ENCODE measurements around the gene ESD. TPM values are rescaled to one million over a fixed set of nuclear protein-coding genes. Genes with fewer than 3 reads are reported as not detected.

ESD gene
- total RNA-seq, 1 experiment from 2014 or later = 73.2 TPM

DNA sequence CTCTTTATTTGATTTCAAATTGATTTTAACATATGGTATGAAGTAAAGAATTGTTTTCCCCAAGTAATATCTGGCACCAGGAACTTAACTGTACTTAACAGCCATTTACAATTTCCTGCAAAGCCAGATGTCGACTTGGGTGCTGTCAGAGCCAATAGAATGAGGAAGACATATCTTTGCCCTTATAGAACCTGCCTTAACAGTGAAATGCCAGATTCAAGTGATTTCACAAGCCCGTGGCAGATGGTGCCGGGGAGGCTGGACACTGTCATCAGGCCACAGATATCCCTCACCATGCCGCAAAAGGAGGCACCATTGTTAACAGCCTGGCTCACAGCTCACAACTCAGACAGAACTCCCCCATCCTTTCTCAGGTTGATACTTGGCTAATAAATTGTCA lies 48.7 kb downstream of the ESD start:
- no peak for TF ChIP-seq EZH2phosphoT487 (IDR thresholded peaks at IDR 0.05; ENCODE audit: borderline replicate concordance, low read length)
- TF ChIP-seq EZH2 (IDR thresholded peaks at IDR 0.05; ENCODE audit: low read length, unreplicated experiment) = no peak
- TF ChIP-seq, protein P1, sequence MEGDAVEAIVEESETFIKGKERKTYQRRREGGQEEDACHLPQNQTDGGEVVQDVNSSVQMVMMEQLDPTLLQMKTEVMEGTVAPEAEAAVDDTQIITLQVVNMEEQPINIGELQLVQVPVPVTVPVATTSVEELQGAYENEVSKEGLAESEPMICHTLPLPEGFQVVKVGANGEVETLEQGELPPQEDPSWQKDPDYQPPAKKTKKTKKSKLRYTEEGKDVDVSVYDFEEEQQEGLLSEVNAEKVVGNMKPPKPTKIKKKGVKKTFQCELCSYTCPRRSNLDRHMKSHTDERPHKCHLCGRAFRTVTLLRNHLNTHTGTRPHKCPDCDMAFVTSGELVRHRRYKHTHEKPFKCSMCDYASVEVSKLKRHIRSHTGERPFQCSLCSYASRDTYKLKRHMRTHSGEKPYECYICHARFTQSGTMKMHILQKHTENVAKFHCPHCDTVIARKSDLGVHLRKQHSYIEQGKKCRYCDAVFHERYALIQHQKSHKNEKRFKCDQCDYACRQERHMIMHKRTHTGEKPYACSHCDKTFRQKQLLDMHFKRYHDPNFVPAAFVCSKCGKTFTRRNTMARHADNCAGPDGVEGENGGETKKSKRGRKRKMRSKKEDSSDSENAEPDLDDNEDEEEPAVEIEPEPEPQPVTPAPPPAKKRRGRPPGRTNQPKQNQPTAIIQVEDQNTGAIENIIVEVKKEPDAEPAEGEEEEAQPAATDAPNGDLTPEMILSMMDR (conservative IDR thresholded peaks at IDR 0.05; ENCODE audit: low read depth, low read length) = no peak
- intact Hi-C loops (cut with micrococcal nuclease) = no loop called here
- no peaks in the 10 kb centered on the region for H4K20me1 ChIP-seq (ENCODE audit: low read length)
- no peak for DNase-seq
- H3K4me2 ChIP-seq (ENCODE audit: low read length) = no peak overlapping the region
- ChIA-PET CTCF (no interaction called here), POLR2A (ENCODE audit: unreplicated experiment) (no interaction called here)
- H3K4me3 ChIP-seq (ENCODE audit: low read length) = no peak overlapping the region
- H3F3A ChIP-seq (ENCODE audit: low read length, unreplicated experiment) = no peaks in the 10 kb centered on the region
- no peak overlapping the region for H3K9ac ChIP-seq (ENCODE audit: low read length)
- no peaks in the 10 kb centered on the region for H3K4me1 ChIP-seq (ENCODE audit: insufficient read depth, low read length)
- H2AFZ ChIP-seq (ENCODE audit: low read length) = no peak overlapping the region
- no peaks in the 10 kb centered on the region for H3K36me3 ChIP-seq (ENCODE audit: low read depth, low read length)
- no peaks in the 10 kb centered on the region for H3K79me2 ChIP-seq (ENCODE audit: low read length)
- no peaks in the 10 kb centered on the region for H3K9me2 ChIP-seq (replicated peaks; ENCODE audit: low read length)
- no peaks in the 10 kb centered on the region for H3K9me3 ChIP-seq (ENCODE audit: low read length)
- no peak overlapping the region for H3K27ac ChIP-seq (ENCODE audit: low read length)
- H3K27me3 ChIP-seq (ENCODE audit: low read length) = no peaks in the 10 kb centered on the region
- ATAC-seq = no peak
- BruUV-seq (replicated peaks) = no TSS peak

DNA sequence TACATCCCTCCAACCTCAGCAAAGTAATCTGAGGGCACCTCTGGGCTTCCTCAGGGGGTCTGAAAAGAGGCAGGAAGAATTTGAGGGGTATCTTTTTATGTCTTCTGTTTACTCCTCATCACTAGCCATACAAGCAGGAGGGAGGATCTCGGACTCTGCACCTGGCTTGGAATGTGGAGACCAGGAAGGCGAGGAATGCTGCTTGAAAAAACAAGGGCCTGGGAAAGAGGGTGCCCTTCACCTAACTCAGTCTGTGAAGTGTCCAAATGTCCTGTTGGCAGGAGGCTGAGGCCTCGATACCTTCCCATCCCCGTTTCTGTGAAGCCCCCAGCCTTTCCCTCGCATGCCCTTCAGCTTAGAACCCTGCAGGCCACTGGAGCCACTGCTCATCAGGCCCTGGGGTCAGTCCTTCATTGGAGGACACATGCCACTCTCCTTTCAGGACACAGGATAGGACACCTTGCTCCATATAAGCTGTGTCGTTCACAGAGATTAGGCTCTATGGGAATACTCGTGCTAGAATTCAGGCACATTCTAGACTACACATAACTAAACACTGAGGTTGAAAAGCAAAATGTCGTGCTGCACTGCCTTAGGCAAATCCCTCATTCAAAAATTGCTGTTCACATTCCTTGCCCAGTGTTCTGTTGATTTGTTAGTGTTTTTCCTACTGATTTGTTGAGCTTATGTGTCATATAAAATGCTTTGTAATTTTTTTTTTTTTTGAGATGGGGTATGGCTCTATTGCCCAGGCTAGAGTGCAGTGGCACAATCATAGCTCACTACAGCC lies 49.7 kb downstream of the ESD start:
- H3K4me2 ChIP-seq (ENCODE audit: low read length) = no peak overlapping the region
- ATAC-seq = no peak
- ChIA-PET CTCF (no interaction called here), POLR2A (ENCODE audit: unreplicated experiment) (no interaction called here)
- TF ChIP-seq EZH2phosphoT487 (IDR thresholded peaks at IDR 0.05; ENCODE audit: borderline replicate concordance, low read length) (no peak), EZH2 (IDR thresholded peaks at IDR 0.05; ENCODE audit: low read length, unreplicated experiment) (no peak)
- TF ChIP-seq, protein P1 (conservative IDR thresholded peaks at IDR 0.05; ENCODE audit: low read depth, low read length) = no peak
- no TSS peak for BruUV-seq (replicated peaks)
- H3F3A ChIP-seq (ENCODE audit: low read length, unreplicated experiment) = no peaks in the 10 kb centered on the region
- no peaks in the 10 kb centered on the region for H3K9me3 ChIP-seq (ENCODE audit: low read length)
- no peaks in the 10 kb centered on the region for H3K36me3 ChIP-seq (ENCODE audit: low read depth, low read length)
- no peak for DNase-seq
- H3K4me1 ChIP-seq (ENCODE audit: insufficient read depth, low read length) = no peaks in the 10 kb centered on the region
- H3K27ac ChIP-seq (ENCODE audit: low read length) = no peak overlapping the region
- no peak overlapping the region for H3K9ac ChIP-seq (ENCODE audit: low read length)
- no peaks in the 10 kb centered on the region for H3K9me2 ChIP-seq (replicated peaks; ENCODE audit: low read length)
- H3K79me2 ChIP-seq (ENCODE audit: low read length) = no peaks in the 10 kb centered on the region
- no peak overlapping the region for H2AFZ ChIP-seq (ENCODE audit: low read length)
- no peak overlapping the region for H3K4me3 ChIP-seq (ENCODE audit: low read length)
- no peaks in the 10 kb centered on the region for H4K20me1 ChIP-seq (ENCODE audit: low read length)
- H3K27me3 ChIP-seq (ENCODE audit: low read length) = no peaks in the 10 kb centered on the region
- intact Hi-C loops (cut with micrococcal nuclease) = no loop called here

DNA sequence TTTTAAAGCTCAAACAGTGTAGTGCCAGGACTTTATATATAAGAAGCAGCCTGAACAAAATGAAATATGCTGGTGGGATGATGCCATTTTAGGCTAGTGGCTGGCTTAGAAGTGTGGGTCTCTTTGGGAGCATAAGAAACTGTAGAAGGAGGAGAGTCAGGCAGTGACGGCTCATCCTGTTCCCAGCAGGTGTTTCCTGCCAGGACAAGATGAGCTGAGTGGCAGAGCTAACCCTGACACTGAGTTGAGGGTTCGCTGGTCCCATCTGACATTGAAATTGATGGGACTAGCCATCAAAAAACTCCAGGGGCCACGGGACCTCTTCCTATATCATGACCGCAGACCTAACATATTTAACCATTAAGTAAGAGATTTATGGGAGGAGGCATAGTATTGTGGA lies 51.3 kb downstream of the ESD start:
- no peaks in the 10 kb centered on the region for H3K79me2 ChIP-seq (ENCODE audit: low read length)
- ChIA-PET CTCF (no interaction called here), POLR2A (ENCODE audit: unreplicated experiment) (no interaction called here)
- no peak overlapping the region for H3K4me2 ChIP-seq (ENCODE audit: low read length)
- ATAC-seq (no peak), DNase-seq (no peak)
- intact Hi-C loops (cut with micrococcal nuclease) = no loop called here
- no peaks in the 10 kb centered on the region for H3K27me3 ChIP-seq (ENCODE audit: low read length)
- H3K9me3 ChIP-seq (ENCODE audit: low read length) = no peaks in the 10 kb centered on the region
- H3K9ac ChIP-seq (ENCODE audit: low read length) = no peak overlapping the region
- H2AFZ ChIP-seq (ENCODE audit: low read length) = no peak overlapping the region
- TF ChIP-seq EZH2 (IDR thresholded peaks at IDR 0.05; ENCODE audit: low read length, unreplicated experiment) (no peak), EZH2phosphoT487 (IDR thresholded peaks at IDR 0.05; ENCODE audit: borderline replicate concordance, low read length) (no peak)
- TF ChIP-seq, protein P1 (conservative IDR thresholded peaks at IDR 0.05; ENCODE audit: low read depth, low read length) = no peak
- H3K4me1 ChIP-seq (ENCODE audit: insufficient read depth, low read length) = no peaks in the 10 kb centered on the region
- H3K4me3 ChIP-seq (ENCODE audit: low read length) = no peak overlapping the region
- no peak overlapping the region for H3K27ac ChIP-seq (ENCODE audit: low read length)
- no peaks in the 10 kb centered on the region for H3F3A ChIP-seq (ENCODE audit: low read length, unreplicated experiment)
- H4K20me1 ChIP-seq (ENCODE audit: low read length) = no peaks in the 10 kb centered on the region
- H3K9me2 ChIP-seq (replicated peaks; ENCODE audit: low read length) = no peaks in the 10 kb centered on the region
- H3K36me3 ChIP-seq (ENCODE audit: low read depth, low read length) = no peaks in the 10 kb centered on the region
- no TSS peak for BruUV-seq (replicated peaks)
